HCT116 (cell line): ENCODE measurements around the gene DHRS7C. TPM values are rescaled to one million over a fixed set of nuclear protein-coding genes. Genes with fewer than 3 reads are reported as not detected.

Source experiments
- ATAC-seq: fragments of 200-7000 bp; cut with Tn5 transposase; 2 replicates; pipeline ENCODE4 v1.9.1; 2020; ENCODE audit warnings: mild to moderate bottlenecking, moderate library complexity
- BruUV-seq: library from RNA; stranded (reverse); fragments of 400-500 nt; replicated peaks from 2 replicates; lab custom pipeline; 2021; lab: Mats Ljungman, UMichigan
- CTCF ChIA-PET: fragments of 300-600 bp; sonication (Branson Sonifier 250); formaldehyde crosslinking; loops from one replicate; lab custom pipeline; 2021; ENCODE audit warnings: antibody characterized with exemption; lab: Charles Lee
- POLR2A ChIA-PET: fragments of 300-600, 350-600 bp; sonication (Branson Sonifier 250); formaldehyde crosslinking; loops from one replicate; lab custom pipeline; 2021; ENCODE audit warnings: antibody characterized with exemption; lab: Charles Lee
- RAD21 ChIA-PET, 2 experiments: fragments of 300-600 bp; sonication (Branson Sonifier 250); formaldehyde crosslinking; loops; one replicate each; lab custom pipeline; 2023; ENCODE audit warnings: low total read pairs in 2 of 2; ENCODE audit not compliant: uncharacterized antibody in 2 of 2, unreplicated experiment in 2 of 2, low non-redundant PET in 1 of 2; lab: Charles Lee
- DNase-seq: peaks from one replicate; pipeline ENCODE4 v3.0.0-alpha.2; 2010; ENCODE audit warnings: low read depth, low spot score
- H2AFZ ChIP-seq: fragments of 200-600 bp; shearing (Covaris generic), sonication (generic); 2 replicates; pipeline ENCODE4 v1.6.1; 2017; ENCODE audit warnings: low read depth, mixed run types, mixed read lengths, antibody characterized with exemption, low read length; ENCODE audit not compliant: poor library complexity, severe bottlenecking
- H3K27ac ChIP-seq: 2 replicates; pipeline ENCODE4 v1.5.1; 2012; ENCODE audit warnings: low read depth, low read length
- H3K27me3 ChIP-seq: fragments of 200-600 bp; sonication (generic); 2 replicates; pipeline ENCODE4 v1.6.1; 2016; ENCODE audit warnings: mixed run types, low read length, mixed read lengths; ENCODE audit not compliant: insufficient read depth
- H3K36me3 ChIP-seq, 2 experiments: fragments of 200-500 bp in 1 of 2; fragments of 200-600 bp in 1 of 2; sonication (Bioruptor generic) in 1 of 2; sonication (generic) in 1 of 2; 2 replicates each; pipeline versions ENCODE4 v1.5.1 to v1.6.1; 2014 to 2016; ENCODE audit warnings: low read length in 2 of 2, inconsistent platforms in 1 of 2, mixed read lengths in 1 of 2, mixed run types in 1 of 2; ENCODE audit not compliant: insufficient read depth in 2 of 2, control insufficient read depth in 1 of 2
- H3K4me1 ChIP-seq, 2 experiments: fragments of 200-600 bp in 1 of 2; sonication (generic) in 1 of 2; 2 replicates each; pipeline versions ENCODE4 v1.5.1 to v1.6.1; 2012 to 2017; ENCODE audit warnings: low read length in 2 of 2, inconsistent platforms in 1 of 2, mild to moderate bottlenecking in 1 of 2, mixed read lengths in 1 of 2, mixed run types in 1 of 2, moderate library complexity in 1 of 2; ENCODE audit not compliant: insufficient read depth in 2 of 2, control insufficient read depth in 1 of 2
- H3K4me2 ChIP-seq: fragments of 200-600 bp; sonication (generic); 2 replicates; pipeline ENCODE4 v1.6.1; 2017; ENCODE audit warnings: mixed run types, low read length, mixed read lengths
- H3K4me3 ChIP-seq, 2 experiments: fragments of 200-600 bp in 1 of 2; sonication (generic) in 1 of 2; replicated peaks in 1 of 2; 2 replicates each; pipeline ENCODE4 v1.5.1; 2011 to 2016; ENCODE audit warnings: low read length in 2 of 2, control low read depth in 1 of 2, low read depth in 1 of 2, mild to moderate bottlenecking in 1 of 2, mixed read lengths in 1 of 2, mixed run types in 1 of 2
- H3K79me2 ChIP-seq: fragments of 200-600 bp; sonication (generic); 2 replicates; pipeline ENCODE4 v1.6.1; 2017; ENCODE audit warnings: mild to moderate bottlenecking, mixed run types, low read length, moderate library complexity, mixed read lengths; ENCODE audit not compliant: insufficient read depth
- H3K9ac ChIP-seq: fragments of 200-600 bp; sonication (generic); 2 replicates; pipeline ENCODE4 v1.6.1; 2016; ENCODE audit warnings: low read length, mixed read lengths
- H3K9me2 ChIP-seq: fragments of 200-600 bp; sonication (generic), shearing (Covaris generic); 2 replicates; pipeline ENCODE4 v1.6.1; 2017; ENCODE audit warnings: mixed run types, mild to moderate bottlenecking, moderate library complexity; ENCODE audit not compliant: insufficient read depth
- H3K9me3 ChIP-seq, 2 experiments: fragments of 200-500 bp in 1 of 2; fragments of 200-600 bp in 1 of 2; sonication (Bioruptor generic) in 1 of 2; sonication (generic) in 1 of 2; 2 replicates each; pipeline ENCODE4 v1.6.1; 2014 to 2017; ENCODE audit warnings: low read length in 2 of 2, mixed read lengths in 2 of 2, inconsistent platforms in 1 of 2, low read depth in 1 of 2, mild to moderate bottlenecking in 1 of 2, mixed run types in 1 of 2, moderate library complexity in 1 of 2; ENCODE audit not compliant: control insufficient read depth in 1 of 2, insufficient read depth in 1 of 2
- H4K20me1 ChIP-seq: fragments of 200-600 bp; sonication (generic), shearing (Covaris generic); 2 replicates; pipeline ENCODE4 v1.6.1; 2017; ENCODE audit warnings: mixed run types, mild to moderate bottlenecking, moderate library complexity; ENCODE audit not compliant: insufficient read depth
- ATF3 ChIP-seq: IDR thresholded peaks from 2 replicates; pipeline ENCODE4 v1.6.1; 2012
- CEBPB ChIP-seq: IDR thresholded peaks from 2 replicates; pipeline ENCODE4 v1.6.1; 2012; ENCODE audit warnings: low read depth
- ELF1 ChIP-seq: IDR thresholded peaks from 2 replicates; pipeline ENCODE4 v1.6.1; 2012; ENCODE audit warnings: low read depth, borderline replicate concordance
- EZH2phosphoT487 ChIP-seq: fragments of 200-600 bp; IDR thresholded peaks from 2 replicates; pipeline ENCODE4 v1.6.1; 2018; ENCODE audit warnings: antibody characterized with exemption, borderline replicate concordance
- FOSL1 ChIP-seq: IDR thresholded peaks from 2 replicates; pipeline ENCODE4 v1.6.1; 2012; ENCODE audit warnings: low read depth
- MAX ChIP-seq: IDR thresholded peaks from 2 replicates; pipeline ENCODE4 v1.6.1; 2012
- RAD21 ChIP-seq: IDR thresholded peaks from 2 replicates; pipeline ENCODE4 v1.6.1; 2012; ENCODE audit warnings: low read depth, mild to moderate bottlenecking
- REST ChIP-seq: IDR thresholded peaks from 2 replicates; pipeline ENCODE4 v1.6.1; 2012; ENCODE audit warnings: low read depth
- SIN3A ChIP-seq: IDR thresholded peaks from 2 replicates; pipeline ENCODE4 v1.6.1; 2012; ENCODE audit warnings: low read depth
- TCF7L2 ChIP-seq: IDR thresholded peaks from 2 replicates; pipeline ENCODE4 v1.7.0; 2011; ENCODE audit warnings: borderline replicate concordance, inconsistent platforms; ENCODE audit not compliant: insufficient read depth, insufficient read length; ENCODE audit errors: extremely low read depth
- ZBTB33 ChIP-seq: IDR thresholded peaks from 2 replicates; pipeline ENCODE4 v1.6.1; 2011; ENCODE audit warnings: mild to moderate bottlenecking, low read length, moderate library complexity; ENCODE audit not compliant: insufficient replicate concordance; ENCODE audit errors: extremely low read depth
- intact Hi-C: fragments of 100-400 bp; cut with micrococcal nuclease; formaldehyde crosslinking; loops from 2 replicates; pipeline ENCODE4 v1.10.0; 2022
- total RNA-seq: library from RNA; stranded (reverse); gene quantifications from one replicate; pipeline ENCODE4 v1.2.1, GENCODE V29; 2021; ENCODE audit not compliant: unreplicated experiment

Gene DHRS7C
- total RNA-seq, 1 experiment from 2014 or later = not detected

GRCh38 chr17:9790316-9790715, 1.1 kb downstream of the DHRS7C start:
- intact Hi-C loops = no loop called here
- ATAC-seq = no peak
- ChIA-PET POLR2A (no interaction called here), CTCF (interaction anchor here (1.0 kb wide), 1 partner anchor 22 kb away, joined by 5 read pairs; no protein-coding TSS in a partner anchor), RAD21 (no interaction called here)
- no peaks in the 10 kb centered on the region for H4K20me1 ChIP-seq
- no peak for DNase-seq
- no peak overlapping the region for H3K9ac ChIP-seq
- H3K9me2 ChIP-seq = no peaks in the 10 kb centered on the region
- no peaks in the 10 kb centered on the region for H3K27me3 ChIP-seq
- H3K4me3 ChIP-seq = no peak overlapping the region
- TF ChIP-seq ATF3 = no peak
- TF ChIP-seq TCF7L2 = no peak
- no peak for TF ChIP-seq RAD21
- TF ChIP-seq CEBPB = no peak
- TF ChIP-seq EZH2phosphoT487 = no peak
- no peak for TF ChIP-seq REST
- no peak for TF ChIP-seq MAX
- TF ChIP-seq FOSL1 = no peak
- TF ChIP-seq SIN3A = no peak
- TF ChIP-seq ELF1 = no peak
- no peak for TF ChIP-seq ZBTB33
- no TSS peak for BruUV-seq
- H3K4me1 ChIP-seq = no peaks in the 10 kb centered on the region
- no peak overlapping the region for H2AFZ ChIP-seq
- H3K79me2 ChIP-seq = no peaks in the 10 kb centered on the region
- H3K9me3 ChIP-seq = no peaks in the 10 kb centered on the region
- H3K27ac ChIP-seq = no peak overlapping the region
- H3K36me3 ChIP-seq = no peaks in the 10 kb centered on the region
- H3K4me2 ChIP-seq = no peak overlapping the region
